Right ventricle myocardium inferior (tissue), 1 donor: Measurements from ENCODE around the gene INSL6. TPM values are rescaled to one million over a fixed set of nuclear protein-coding genes. Genes with fewer than 3 reads are reported as not detected.

Experiments used
- ATAC-seq: fragments of 200-7000 bp; cut with Tn5 transposase; one replicate; pipeline ENCODE4 v1.9.1; 2020; ENCODE audit warnings: mild to moderate bottlenecking, moderate library complexity
- DNase-seq: peaks from one replicate; pipeline ENCODE4 v3.0.0; 2021; ENCODE audit errors: missing footprints
- intact Hi-C: fragments of 100-400 bp; cut with DNase I; formaldehyde crosslinking; loops from one replicate; pipeline ENCODE4 v1.11.0; 2022
- total RNA-seq: library from RNA; stranded (reverse); fragmentation: NEBNext Ultra II Directional; extraction: Animal tissue kit (Norgen Biotek cat#: 25700); gene quantifications from one replicate; pipeline ENCODE4 v1.2.1, GENCODE V29; 2021
- donor health status: DM: no; HTN: yes; CAD: no; lungs with severe emphysema.

Gene INSL6
- total RNA-seq, 1 donor from 2014 or later, result not detected

- ATAC-seq (no peak), DNase-seq (no peak)
- intact Hi-C loops, result loop anchor here (2.0 kb wide), 1 partner anchor 57 kb away; no protein-coding TSS in a partner anchor
Observed at GRCh38 chr9:5113994-5114748, 71.3 kb downstream of the INSL6 start.

Other genes with a start within 250 kb of the INSL6 start
- gene JAK2, start 200.4 kb downstream of the INSL6 start, total RNA-seq, result 17.6 TPM
- gene INSL4, start 45.8 kb upstream of the INSL6 start, total RNA-seq, result not detected
- gene RLN2, start 119.1 kb upstream of the INSL6 start, total RNA-seq, result not detected
- 0.43 TPM for gene RLN1, start 154.2 kb upstream of the INSL6 start, total RNA-seq